Measurements from ENCODE around the gene ABHD2.

The ABHD2 gene

DNA sequence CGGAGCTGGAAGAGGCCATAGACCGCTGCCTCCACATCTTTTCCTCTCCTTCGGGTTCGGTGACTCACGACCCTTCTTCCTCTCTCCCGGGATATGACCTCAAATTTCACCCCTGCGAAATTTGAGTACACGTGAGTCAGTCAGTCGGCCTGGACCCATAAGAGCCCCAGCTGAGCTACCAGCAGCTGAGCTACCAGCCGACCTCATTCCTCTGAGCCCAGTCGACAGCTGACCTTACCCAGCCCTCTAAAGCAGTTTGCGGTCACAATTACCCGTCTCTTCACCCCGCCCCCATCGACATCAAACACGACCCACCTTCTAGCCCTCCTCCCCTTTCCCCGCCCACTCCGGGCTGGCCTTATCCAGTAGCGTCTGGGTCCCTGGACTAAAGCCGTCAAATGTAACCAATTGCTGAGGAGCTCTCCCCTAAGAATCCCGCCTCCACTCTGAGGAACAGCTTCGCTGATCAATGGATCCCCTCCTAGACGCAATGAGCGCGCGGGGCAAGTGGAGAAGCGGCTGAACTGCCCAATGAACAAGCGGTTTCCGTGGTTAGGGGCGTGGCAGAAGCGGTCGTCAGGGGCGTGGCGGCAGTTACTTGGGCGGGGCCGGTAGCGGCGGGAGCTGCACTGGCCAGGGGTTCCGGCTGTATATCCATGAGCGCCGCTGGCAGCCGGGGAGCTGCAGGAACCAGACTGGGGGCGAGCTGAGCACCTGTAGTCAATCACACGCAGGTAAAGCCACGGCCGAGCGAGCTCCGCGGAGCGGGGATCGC, at the start of gene ABHD2 (continued):
- TF ChIP-seq ZNF23 (tag by site-specific recombination; IDR thresholded peaks at IDR 0.05; ENCODE audit: borderline replicate concordance) (no peak), ZNF138 (tag by site-specific recombination; IDR thresholded peaks at IDR 0.05; ENCODE audit: borderline replicate concordance) (no peak), ZNF639 (tag by site-specific recombination; IDR thresholded peaks at IDR 0.05) (peak; percentile 89; the same call in 1 of the 2 replicates), ZNF529 (tag by site-specific recombination; IDR thresholded peaks at IDR 0.05; ENCODE audit: insufficient replicate concordance) (no peak), GFI1B (tag by site-specific recombination; IDR thresholded peaks at IDR 0.05) (no peak), ZNF37A (tag by site-specific recombination; IDR thresholded peaks at IDR 0.05) (no peak), ZSCAN30 (tag by site-specific recombination; IDR thresholded peaks at IDR 0.05) (0 out of 2 replicates have a peak, but pooled peaks have one; percentile 33), FEZF1 (tag by site-specific recombination; IDR thresholded peaks at IDR 0.05) (peak; percentile 68), ZNF10 (tag by site-specific recombination; IDR thresholded peaks at IDR 0.05) (peak; percentile 16; the same call in 1 of the 2 replicates), ZNF2 (tag by site-specific recombination; IDR thresholded peaks at IDR 0.05) (0 out of 2 replicates have a peak, but pooled peaks have one; percentile 59), BCL11A (tag by site-specific recombination; IDR thresholded peaks at IDR 0.05; ENCODE audit: low read depth) (peak; percentile 92), ZNF18 (tag by site-specific recombination; IDR thresholded peaks at IDR 0.05) (no peak), MZF1 (tag by site-specific recombination; IDR thresholded peaks at IDR 0.05; ENCODE audit: borderline replicate concordance) (no peak), ZNF785 (tag by site-specific recombination; IDR thresholded peaks at IDR 0.05) (no peak), ZNF596 (tag by site-specific recombination; IDR thresholded peaks at IDR 0.05) (no peak), ZNF610 (tag by site-specific recombination; IDR thresholded peaks at IDR 0.05; ENCODE audit: borderline replicate concordance) (no peak), SALL2 (tag by site-specific recombination; IDR thresholded peaks at IDR 0.05; ENCODE audit: borderline replicate concordance) (no peak)
- TF ChIP-seq, protein P1, sequence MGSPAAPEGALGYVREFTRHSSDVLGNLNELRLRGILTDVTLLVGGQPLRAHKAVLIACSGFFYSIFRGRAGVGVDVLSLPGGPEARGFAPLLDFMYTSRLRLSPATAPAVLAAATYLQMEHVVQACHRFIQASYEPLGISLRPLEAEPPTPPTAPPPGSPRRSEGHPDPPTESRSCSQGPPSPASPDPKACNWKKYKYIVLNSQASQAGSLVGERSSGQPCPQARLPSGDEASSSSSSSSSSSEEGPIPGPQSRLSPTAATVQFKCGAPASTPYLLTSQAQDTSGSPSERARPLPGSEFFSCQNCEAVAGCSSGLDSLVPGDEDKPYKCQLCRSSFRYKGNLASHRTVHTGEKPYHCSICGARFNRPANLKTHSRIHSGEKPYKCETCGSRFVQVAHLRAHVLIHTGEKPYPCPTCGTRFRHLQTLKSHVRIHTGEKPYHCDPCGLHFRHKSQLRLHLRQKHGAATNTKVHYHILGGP (tag by site-specific recombination; IDR thresholded peaks at IDR 0.05): no peak
- TF ChIP-seq, protein P2, sequence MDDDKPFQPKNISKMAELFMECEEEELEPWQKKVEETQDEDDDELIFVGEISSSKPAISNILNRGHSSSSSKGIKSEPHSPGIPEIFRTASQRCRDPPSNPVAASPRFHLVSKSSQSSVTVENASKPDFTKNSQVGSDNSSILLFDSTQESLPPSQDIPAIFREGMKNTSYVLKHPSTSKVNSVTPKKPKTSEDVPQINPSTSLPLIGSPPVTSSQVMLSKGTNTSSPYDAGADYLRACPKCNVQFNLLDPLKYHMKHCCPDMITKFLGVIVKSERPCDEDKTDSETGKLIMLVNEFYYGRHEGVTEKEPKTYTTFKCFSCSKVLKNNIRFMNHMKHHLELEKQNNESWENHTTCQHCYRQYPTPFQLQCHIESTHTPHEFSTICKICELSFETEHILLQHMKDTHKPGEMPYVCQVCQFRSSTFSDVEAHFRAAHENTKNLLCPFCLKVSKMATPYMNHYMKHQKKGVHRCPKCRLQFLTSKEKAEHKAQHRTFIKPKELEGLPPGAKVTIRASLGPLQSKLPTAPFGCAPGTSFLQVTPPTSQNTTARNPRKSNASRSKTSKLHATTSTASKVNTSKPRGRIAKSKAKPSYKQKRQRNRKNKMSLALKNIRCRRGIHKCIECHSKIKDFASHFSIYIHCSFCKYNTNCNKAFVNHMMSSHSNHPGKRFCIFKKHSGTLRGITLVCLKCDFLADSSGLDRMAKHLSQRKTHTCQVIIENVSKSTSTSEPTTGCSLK (tag by site-specific recombination; IDR thresholded peaks at IDR 0.05): no peak
- TF ChIP-seq, protein P3, sequence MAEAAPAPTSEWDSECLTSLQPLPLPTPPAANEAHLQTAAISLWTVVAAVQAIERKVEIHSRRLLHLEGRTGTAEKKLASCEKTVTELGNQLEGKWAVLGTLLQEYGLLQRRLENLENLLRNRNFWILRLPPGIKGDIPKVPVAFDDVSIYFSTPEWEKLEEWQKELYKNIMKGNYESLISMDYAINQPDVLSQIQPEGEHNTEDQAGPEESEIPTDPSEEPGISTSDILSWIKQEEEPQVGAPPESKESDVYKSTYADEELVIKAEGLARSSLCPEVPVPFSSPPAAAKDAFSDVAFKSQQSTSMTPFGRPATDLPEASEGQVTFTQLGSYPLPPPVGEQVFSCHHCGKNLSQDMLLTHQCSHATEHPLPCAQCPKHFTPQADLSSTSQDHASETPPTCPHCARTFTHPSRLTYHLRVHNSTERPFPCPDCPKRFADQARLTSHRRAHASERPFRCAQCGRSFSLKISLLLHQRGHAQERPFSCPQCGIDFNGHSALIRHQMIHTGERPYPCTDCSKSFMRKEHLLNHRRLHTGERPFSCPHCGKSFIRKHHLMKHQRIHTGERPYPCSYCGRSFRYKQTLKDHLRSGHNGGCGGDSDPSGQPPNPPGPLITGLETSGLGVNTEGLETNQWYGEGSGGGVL (tag by site-specific recombination; IDR thresholded peaks at IDR 0.05): no peak
- TF ChIP-seq, protein P4, sequence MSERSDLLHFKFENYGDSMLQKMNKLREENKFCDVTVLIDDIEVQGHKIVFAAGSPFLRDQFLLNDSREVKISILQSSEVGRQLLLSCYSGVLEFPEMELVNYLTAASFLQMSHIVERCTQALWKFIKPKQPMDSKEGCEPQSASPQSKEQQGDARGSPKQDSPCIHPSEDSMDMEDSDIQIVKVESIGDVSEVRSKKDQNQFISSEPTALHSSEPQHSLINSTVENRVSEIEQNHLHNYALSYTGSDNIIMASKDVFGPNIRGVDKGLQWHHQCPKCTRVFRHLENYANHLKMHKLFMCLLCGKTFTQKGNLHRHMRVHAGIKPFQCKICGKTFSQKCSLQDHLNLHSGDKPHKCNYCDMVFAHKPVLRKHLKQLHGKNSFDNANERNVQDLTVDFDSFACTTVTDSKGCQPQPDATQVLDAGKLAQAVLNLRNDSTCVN (tag by site-specific recombination; optimal IDR thresholded peaks at IDR 0.05): peak; percentile 27
- TF ChIP-seq, protein P5, sequence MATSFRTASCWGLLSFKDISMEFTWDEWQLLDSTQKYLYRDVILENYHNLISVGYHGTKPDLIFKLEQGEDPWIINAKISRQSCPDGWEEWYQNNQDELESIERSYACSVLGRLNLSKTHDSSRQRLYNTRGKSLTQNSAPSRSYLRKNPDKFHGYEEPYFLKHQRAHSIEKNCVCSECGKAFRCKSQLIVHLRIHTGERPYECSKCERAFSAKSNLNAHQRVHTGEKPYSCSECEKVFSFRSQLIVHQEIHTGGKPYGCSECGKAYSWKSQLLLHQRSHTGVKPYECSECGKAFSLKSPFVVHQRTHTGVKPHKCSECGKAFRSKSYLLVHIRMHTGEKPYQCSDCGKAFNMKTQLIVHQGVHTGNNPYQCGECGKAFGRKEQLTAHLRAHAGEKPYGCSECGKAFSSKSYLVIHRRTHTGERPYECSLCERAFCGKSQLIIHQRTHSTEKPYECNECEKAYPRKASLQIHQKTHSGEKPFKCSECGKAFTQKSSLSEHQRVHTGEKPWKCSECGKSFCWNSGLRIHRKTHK (tag by site-specific recombination; IDR thresholded peaks at IDR 0.05): no peak

Measured in HEK293 (cell line).